Ovary (tissue), 3 donors: ENCODE results near the gene TCAF2.
"Not testable (repeated sequence)": the region's sequence is repeated elsewhere in the genome, so short reads cannot be mapped to it uniquely, and the experiment has no call there.

Experiments used
- CTCF ChIP-seq, 3 donors: fragments of 450-650 bp in 2 of 3; fragments of 200-600 bp in 1 of 3; IDR thresholded peaks; one replicate each; pipeline versions ENCODE4 v1.5.1 to v1.8.0; 2016 to 2022; ENCODE audit warnings: antibody characterized with exemption in 3 of 3, mild to moderate bottlenecking in 1 of 3
- POLR2A ChIP-seq: fragments of 450-650 bp; IDR thresholded peaks from one replicate; pipeline ENCODE4 v1.6.1; 2017; ENCODE audit warnings: antibody characterized with exemption, mild to moderate bottlenecking, moderate library complexity
- donor health status: DM: no; HTN: no; CAD: no.

GRCh38 chr7:143615545-143615944, 5.2 kb upstream of the TCAF2 start:
- TF ChIP-seq POLR2A; CTCF (IDR thresholded peaks at IDR 0.05): not testable (repeated sequence)
